IMR-90 (cell line): Measurements from ENCODE around the gene PBRM1. TPM values are rescaled to one million over a fixed set of nuclear protein-coding genes. Genes with fewer than 3 reads are reported as not detected.
A peak's percentile ranks its signal among the peaks of the same experiment; 100 is the strongest.

Experiments
- ATAC-seq: fragments of 200-7000 bp; cut with Tn5 transposase; 2 replicates; pipeline ENCODE4 v1.9.1; 2020; ENCODE audit warnings: low read depth, mild to moderate bottlenecking, moderate library complexity
- BruUV-seq: library from RNA; stranded (reverse); fragments of 400-500 nt; replicated peaks from 2 replicates; lab custom pipeline; 2021; lab: Mats Ljungman, UMichigan
- CTCF ChIA-PET: fragments of 300-600 bp; formaldehyde crosslinking; extraction: SDS; loops from one replicate; lab custom pipeline; 2021; ENCODE audit warnings: antibody characterized with exemption; lab: Yijun Ruan, JAX
- POLR2A ChIA-PET: fragments of 300-600 bp; sonication (Branson Sonifier 250); formaldehyde crosslinking; loops from one replicate; lab custom pipeline; 2022; ENCODE audit warnings: antibody characterized with exemption; ENCODE audit not compliant: unreplicated experiment; lab: Charles Lee
- DNase-seq: peaks from one replicate; pipeline ENCODE4 v3.0.0; 2013
- H2AFZ ChIP-seq: replicated peaks from 2 replicates; pipeline ENCODE3; 2013; ENCODE audit warnings: low read length, mild to moderate bottlenecking; ENCODE audit not compliant: poor library complexity
- H2AK5ac ChIP-seq: 2 replicates; pipeline ENCODE4 v1.6.1; 2013; ENCODE audit warnings: low read depth, low read length, inconsistent platforms
- H2AK9ac ChIP-seq: replicated peaks from 2 replicates; pipeline ENCODE3; 2013; ENCODE audit warnings: mild to moderate bottlenecking, low read depth, low read length, moderate library complexity; ENCODE audit not compliant: poor library complexity
- H2BK120ac ChIP-seq: 2 replicates; pipeline ENCODE4 v1.6.1; 2013; ENCODE audit warnings: low read depth, low read length, inconsistent platforms
- H2BK15ac ChIP-seq: 3 replicates; pipeline ENCODE4 v1.6.1; 2013; ENCODE audit warnings: low read depth, low read length, inconsistent platforms
- H2BK20ac ChIP-seq: 2 replicates; pipeline ENCODE4 v1.6.1; 2013; ENCODE audit warnings: low read depth, mild to moderate bottlenecking, inconsistent platforms, low read length, moderate library complexity
- H2BK5ac ChIP-seq: 2 replicates; pipeline ENCODE4 v1.6.1; 2013; ENCODE audit warnings: mild to moderate bottlenecking, low read depth, low read length, inconsistent platforms; ENCODE audit not compliant: poor library complexity, severe bottlenecking
- H3K14ac ChIP-seq: replicated peaks from 2 replicates; pipeline ENCODE4 v1.6.1; 2013; ENCODE audit warnings: low read depth, low read length, inconsistent platforms
- H3K18ac ChIP-seq: 2 replicates; pipeline ENCODE4 v1.6.1; 2013; ENCODE audit warnings: low read depth, low read length, control low read depth
- H3K23ac ChIP-seq: 2 replicates; pipeline ENCODE4 v1.6.1; 2013; ENCODE audit warnings: low read depth, low read length, inconsistent platforms
- H3K27ac ChIP-seq: 2 replicates; pipeline ENCODE4 v1.5.1; 2013; ENCODE audit warnings: mild to moderate bottlenecking, control low read depth, low read length; ENCODE audit not compliant: insufficient read depth
- H3K27me3 ChIP-seq: 2 replicates; pipeline ENCODE4 v1.6.1; 2013; ENCODE audit warnings: low read length; ENCODE audit not compliant: control insufficient read depth, insufficient read depth
- H3K36me3 ChIP-seq: 2 replicates; pipeline ENCODE4 v1.6.1; 2013; ENCODE audit warnings: low read length, mixed read lengths; ENCODE audit not compliant: control insufficient read depth, insufficient read depth
- H3K4ac ChIP-seq: 2 replicates; pipeline ENCODE4 v1.6.1; 2013; ENCODE audit warnings: low read depth, low read length, inconsistent platforms
- H3K4me1 ChIP-seq: 2 replicates; pipeline ENCODE4 v1.6.1; 2013; ENCODE audit warnings: low read length, mixed read lengths; ENCODE audit not compliant: control insufficient read depth, insufficient read depth
- H3K4me2 ChIP-seq: 2 replicates; pipeline ENCODE4 v1.6.1; 2013; ENCODE audit warnings: low read depth, mild to moderate bottlenecking, control low read depth, low read length, moderate library complexity
- H3K4me3 ChIP-seq: 2 replicates; pipeline ENCODE4 v1.5.1; 2013; ENCODE audit warnings: low read depth, mild to moderate bottlenecking, control low read depth, low read length, moderate library complexity; ENCODE audit not compliant: insufficient read depth
- H3K56ac ChIP-seq: 2 replicates; pipeline ENCODE4 v1.6.1; 2013; ENCODE audit warnings: low read length, inconsistent platforms; ENCODE audit not compliant: insufficient read depth; ENCODE audit errors: extremely low read depth
- H3K79me1 ChIP-seq, 2 experiments: 2 replicates each; pipeline ENCODE4 v1.6.1; 2013; ENCODE audit warnings: low read length in 2 of 2, inconsistent platforms in 1 of 2, low read depth in 1 of 2
- H3K9ac ChIP-seq: 2 replicates; pipeline ENCODE4 v1.6.1; 2013; ENCODE audit warnings: low read depth, low read length, control low read depth
- H3K9me1 ChIP-seq: 2 replicates; pipeline ENCODE4 v1.6.1; 2013; ENCODE audit warnings: low read length, inconsistent platforms; ENCODE audit not compliant: insufficient read depth
- H3K9me3 ChIP-seq: 2 replicates; pipeline ENCODE4 v1.6.1; 2013; ENCODE audit warnings: low read length; ENCODE audit not compliant: control insufficient read depth, insufficient read depth
- H4K20me1 ChIP-seq: 2 replicates; pipeline ENCODE4 v1.6.1; 2013; ENCODE audit warnings: low read length, inconsistent platforms; ENCODE audit not compliant: insufficient read depth
- H4K5ac ChIP-seq: 2 replicates; pipeline ENCODE4 v1.6.1; 2013; ENCODE audit warnings: mild to moderate bottlenecking, low read depth, low read length, control low read depth
- H4K8ac ChIP-seq, 2 experiments: 2 replicates each; pipeline ENCODE4 v1.6.1; 2013; ENCODE audit warnings: low read depth in 2 of 2, low read length in 2 of 2, control low read depth in 1 of 2, inconsistent platforms in 1 of 2
- H4K91ac ChIP-seq: 2 replicates; pipeline ENCODE4 v1.6.1; 2013; ENCODE audit warnings: low read depth, low read length, inconsistent platforms; ENCODE audit not compliant: insufficient read depth
- BHLHE40 ChIP-seq: fragments of 150-350 bp; IDR thresholded peaks from 2 replicates; pipeline ENCODE4 v1.6.1; 2016; ENCODE audit warnings: mild to moderate bottlenecking, low read depth, low read length
- CHD1 ChIP-seq: IDR thresholded peaks from 2 replicates; pipeline ENCODE4 v1.6.1; 2012; ENCODE audit warnings: low read depth, low read length, improper control_type of control experiment
- FOS ChIP-seq: fragments of 150-350 bp; IDR thresholded peaks from 2 replicates; pipeline ENCODE4 v1.6.1; 2016; ENCODE audit warnings: low read depth, low read length
- MAFK ChIP-seq: IDR thresholded peaks from 2 replicates; pipeline ENCODE4 v1.6.1; 2012; ENCODE audit warnings: low read depth, low read length, improper control_type of control experiment
- MAZ ChIP-seq: IDR thresholded peaks from 2 replicates; pipeline ENCODE4 v1.6.1; 2012; ENCODE audit warnings: low read depth, mild to moderate bottlenecking, low read length, improper control_type of control experiment, moderate library complexity, borderline replicate concordance
- MXI1 ChIP-seq: IDR thresholded peaks from 2 replicates; pipeline ENCODE4 v1.6.1; 2012; ENCODE audit warnings: low read depth, mild to moderate bottlenecking, low read length, moderate library complexity, borderline replicate concordance
- NFE2L2 ChIP-seq: fragments of 150-350 bp; IDR thresholded peaks from 2 replicates; pipeline ENCODE4 v1.6.1; 2016; ENCODE audit warnings: low read depth, mild to moderate bottlenecking, low read length
- POLR2A ChIP-seq: IDR thresholded peaks from 2 replicates; pipeline ENCODE4 v1.6.1; 2012; ENCODE audit warnings: mild to moderate bottlenecking, low read depth, low read length
- RCOR1 ChIP-seq: IDR thresholded peaks from 2 replicates; pipeline ENCODE4 v1.6.1; 2012; ENCODE audit warnings: mild to moderate bottlenecking, low read length, improper control_type of control experiment; ENCODE audit not compliant: insufficient replicate concordance
- RFX5 ChIP-seq: IDR thresholded peaks from 2 replicates; pipeline ENCODE4 v1.8.0; 2012; ENCODE audit warnings: low read depth, mild to moderate bottlenecking, low read length, moderate library complexity
- SMC3 ChIP-seq: fragments of 150-350 bp; IDR thresholded peaks from 2 replicates; pipeline ENCODE4 v1.6.1; 2016; ENCODE audit warnings: low read depth, mild to moderate bottlenecking, antibody characterized with exemption, low read length, moderate library complexity
- whole genome bisulfite sequencing, 2 experiments: methylation state at CpG; one replicate each; pipeline versions ENCODE4 v1.1.5 to v1.1.7; 2013; ENCODE audit warnings: missing lambda C conversion rate in 2 of 2; ENCODE audit not compliant: insufficient read length in 1 of 2; ENCODE audit errors: extremely low coverage in 2 of 2; 5-methylcytosine and 5-hydroxymethylcytosine counted together
- dilution Hi-C: fragments of 300-500 bp; cut with HindIII; formaldehyde crosslinking; loops from one replicate; pipeline ENCODE4 v1.14.3; 2018; ENCODE audit warnings: low sequenced_read_pairs; ENCODE audit not compliant: unreplicated experiment
- in situ Hi-C: fragments of 300-500 bp; cut with MboI; formaldehyde crosslinking; loops from 3 replicates; pipeline ENCODE4 v1.14.3; 2019; ENCODE audit warnings: low sequenced_read_pairs, inconsistent platforms, mixed read lengths
- intact Hi-C: fragments of 100-400 bp; cut with micrococcal nuclease; formaldehyde crosslinking; loops from 2 replicates; pipeline ENCODE4 v1.10.0; 2022
- polyA plus RNA-seq, 3 experiments: library from polyadenylated mRNA; depleted of rRNA; stranded (reverse); fragments of >200 nt; gene quantifications; 2 replicates each; pipeline ENCODE4 v1.2.3, GENCODE V29; 2012; ENCODE audit warnings: low replicate concordance in 1 of 3
- total RNA-seq: library from RNA; depleted of rRNA; stranded (reverse); fragments of >200 nt; gene quantifications from 2 replicates; pipeline ENCODE4 v1.2.3, GENCODE V29; 2012
- TF ChIP-seq, protein P1 (sequence below): fragments of 150-350 bp; IDR thresholded peaks from 2 replicates; pipeline ENCODE4 v1.6.1; 2016; ENCODE audit warnings: low read depth, mild to moderate bottlenecking, low read length, moderate library complexity, borderline replicate concordance
- TF ChIP-seq, protein P2 (sequence below): fragments of 150-350 bp; IDR thresholded peaks from 2 replicates; pipeline ENCODE4 v1.6.1; 2017; ENCODE audit warnings: mild to moderate bottlenecking, antibody characterized with exemption, low read length, low read depth

The PBRM1 gene
- total and polyA plus RNA-seq, 2 of the 4 experiments (the other 2 are of a cell fraction) = 16.5 to 72.6 TPM

DNA sequence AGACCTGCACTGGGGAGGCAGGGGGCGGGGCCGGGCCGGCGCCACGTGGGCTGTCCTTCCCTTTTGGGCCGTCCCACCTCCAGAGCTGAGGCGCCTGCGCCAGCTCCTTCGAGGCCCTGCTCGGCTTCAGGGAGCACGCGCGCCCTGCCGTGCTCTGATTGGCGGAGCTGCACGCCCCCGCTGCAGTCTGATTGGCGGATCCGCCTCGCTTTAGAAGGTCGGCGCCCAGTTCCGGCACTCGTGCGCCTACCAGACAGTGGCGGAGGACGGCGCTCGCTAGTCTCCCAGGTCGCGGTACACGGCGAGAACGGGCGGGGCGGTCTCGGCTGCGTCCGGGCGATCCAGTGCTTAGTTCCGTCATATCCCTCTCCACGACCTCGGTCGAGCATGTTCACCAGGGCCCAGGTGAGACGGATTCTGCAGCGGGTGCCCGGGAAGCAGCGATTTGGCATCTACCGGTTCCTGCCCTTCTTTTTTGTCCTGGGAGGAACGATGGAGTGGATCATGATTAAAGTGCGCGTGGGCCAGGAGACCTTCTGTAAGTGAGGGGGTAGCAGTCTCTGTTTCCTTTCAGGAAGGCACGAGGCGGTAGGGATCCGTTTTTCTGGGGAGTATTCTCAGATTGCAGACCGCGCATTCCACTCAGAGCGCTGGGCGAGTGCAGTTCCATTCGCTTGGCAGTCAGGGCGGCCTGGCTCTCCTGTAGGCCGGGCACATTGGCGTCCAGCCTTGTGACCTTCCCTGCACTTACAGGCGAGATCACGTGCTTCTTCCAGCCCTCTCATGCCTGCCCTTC is 149.1 kb downstream of the PBRM1 start, which contains the start of gene UQCC5:
UQCC5 (plus strand) TSS at position 237 of the 796 bp plus-strand sequence; CDS start at position 388, 151 bp downstream.
- peak within 1 kb of the TSS; percentile 15; the same call in 1 of the 2 replicates for H2BK20ac ChIP-seq
- peak within 1 kb of the TSS; percentile 95 for H2AFZ ChIP-seq
- H3K4me3 ChIP-seq = peak within 1 kb of the TSS; percentile 81
- H3K9ac ChIP-seq = peak within 1 kb of the TSS; percentile 89
- in situ Hi-C loops (no loop called here), dilution Hi-C loops (no loop called here), intact Hi-C loops (loop anchor here (2.0 kb wide), 1 partner anchor 64 kb away; no protein-coding TSS in a partner anchor)
- H3K9me1 ChIP-seq = peaks cover 27% of the 10 kb centered on the region
- H2AK9ac ChIP-seq = peak within 1 kb of the TSS; percentile 94
- peak; percentile 79 for ATAC-seq
- H4K91ac ChIP-seq = peak within 1 kb of the TSS; percentile 64
- H2BK120ac ChIP-seq = peak within 1 kb of the TSS; percentile 38
- 0% methylated on average over 39 of the region's 65 CpGs; no CpG with 5 or more reads in 1 of the 2 experiments for WGBS, 2 experiments
- BruUV-seq = no TSS peak
- peaks cover 33 to 79% of the 10 kb centered on the region in 2 experiments for H3K79me1 ChIP-seq
- H4K20me1 ChIP-seq = peaks cover 36% of the 10 kb centered on the region
- ChIA-PET CTCF (no interaction called here), POLR2A (interaction anchor here (0.8 kb wide), 1 partner anchor 15 kb away, joined by 3 read pairs; no protein-coding TSS in a partner anchor)
- peak within 1 kb of the TSS; percentile 91 for H2AK5ac ChIP-seq
- H3K4ac ChIP-seq = peak within 1 kb of the TSS; percentile 89
- H3K23ac ChIP-seq = peak within 1 kb of the TSS; percentile 91
- H3K27me3 ChIP-seq = no peaks in the 10 kb centered on the region
- H4K8ac ChIP-seq = peak within 1 kb of the TSS; percentile 89 to 96
- H3K4me1 ChIP-seq = peaks cover 23% of the 10 kb centered on the region
- H2BK5ac ChIP-seq = peak within 1 kb of the TSS; percentile 70
- peak within 1 kb of the TSS; percentile 83 for H3K27ac ChIP-seq
- H3K56ac ChIP-seq = peak within 1 kb of the TSS; percentile 78
- H4K5ac ChIP-seq = peak within 1 kb of the TSS; percentile 73
- H3K9me3 ChIP-seq = no peaks in the 10 kb centered on the region
- peak within 1 kb of the TSS; percentile 23 for H3K18ac ChIP-seq
- DNase-seq = peak; percentile 98
- peak within 1 kb of the TSS; percentile 98 for H3K4me2 ChIP-seq
- H2BK15ac ChIP-seq = no peak within 1 kb of the TSS; the same call in 2 of the 3 replicates
- H3K36me3 ChIP-seq = peaks cover 7% of the 10 kb centered on the region
- peak within 1 kb of the TSS; percentile 90 for H3K14ac ChIP-seq
- TF ChIP-seq MXI1 (peak; percentile 90; the same call in 1 of the 2 replicates), NFE2L2 (no peak), RCOR1 (no peak), MAZ (peak; percentile 46; the same call in 1 of the 2 replicates), CHD1 (peak; percentile 81; the same call in 1 of the 2 replicates), POLR2A (peak; percentile 98), SMC3 (no peak), FOS (peak; percentile 23; the same call in 1 of the 2 replicates), BHLHE40 (peak; percentile 71), RFX5 (no peak), MAFK (no peak)
- TF ChIP-seq, protein P1, sequence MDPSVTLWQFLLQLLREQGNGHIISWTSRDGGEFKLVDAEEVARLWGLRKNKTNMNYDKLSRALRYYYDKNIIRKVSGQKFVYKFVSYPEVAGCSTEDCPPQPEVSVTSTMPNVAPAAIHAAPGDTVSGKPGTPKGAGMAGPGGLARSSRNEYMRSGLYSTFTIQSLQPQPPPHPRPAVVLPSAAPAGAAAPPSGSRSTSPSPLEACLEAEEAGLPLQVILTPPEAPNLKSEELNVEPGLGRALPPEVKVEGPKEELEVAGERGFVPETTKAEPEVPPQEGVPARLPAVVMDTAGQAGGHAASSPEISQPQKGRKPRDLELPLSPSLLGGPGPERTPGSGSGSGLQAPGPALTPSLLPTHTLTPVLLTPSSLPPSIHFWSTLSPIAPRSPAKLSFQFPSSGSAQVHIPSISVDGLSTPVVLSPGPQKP = no peak
- TF ChIP-seq, protein P2, sequence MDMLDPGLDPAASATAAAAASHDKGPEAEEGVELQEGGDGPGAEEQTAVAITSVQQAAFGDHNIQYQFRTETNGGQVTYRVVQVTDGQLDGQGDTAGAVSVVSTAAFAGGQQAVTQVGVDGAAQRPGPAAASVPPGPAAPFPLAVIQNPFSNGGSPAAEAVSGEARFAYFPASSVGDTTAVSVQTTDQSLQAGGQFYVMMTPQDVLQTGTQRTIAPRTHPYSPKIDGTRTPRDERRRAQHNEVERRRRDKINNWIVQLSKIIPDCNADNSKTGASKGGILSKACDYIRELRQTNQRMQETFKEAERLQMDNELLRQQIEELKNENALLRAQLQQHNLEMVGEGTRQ = peak; percentile 95
